HEK293 (cell line): ENCODE measurements around the gene MOSPD3.
"Not testable (repeated sequence)": the region's sequence is repeated elsewhere in the genome, so short reads cannot be mapped to it uniquely, and the experiment has no call there.

ENCODE experiments used
- CTCF ChIP-seq: fragments of 450-650 bp; formaldehyde crosslinking; IDR thresholded peaks from 2 replicates; pipeline ENCODE4 v1.5.1; 2016; ENCODE audit warnings: missing biosample characterization, missing genetic modification characterization
- ZBTB49 ChIP-seq: fragments of 450-650 bp; formaldehyde crosslinking; IDR thresholded peaks from 2 replicates; pipeline ENCODE4 v1.5.1; 2016; ENCODE audit warnings: missing biosample characterization, missing genetic modification characterization, low read depth
- ZNF394 ChIP-seq: fragments of 450-650 bp; formaldehyde crosslinking; IDR thresholded peaks from 2 replicates; pipeline ENCODE4 v1.5.1; 2016; ENCODE audit warnings: missing biosample characterization, missing genetic modification characterization, mild to moderate bottlenecking, moderate library complexity, borderline replicate concordance
- ZSCAN16 ChIP-seq: fragments of 450-650 bp; formaldehyde crosslinking; IDR thresholded peaks from 2 replicates; pipeline ENCODE4 v1.5.1; 2016; ENCODE audit warnings: missing biosample characterization, missing genetic modification characterization

DNA sequence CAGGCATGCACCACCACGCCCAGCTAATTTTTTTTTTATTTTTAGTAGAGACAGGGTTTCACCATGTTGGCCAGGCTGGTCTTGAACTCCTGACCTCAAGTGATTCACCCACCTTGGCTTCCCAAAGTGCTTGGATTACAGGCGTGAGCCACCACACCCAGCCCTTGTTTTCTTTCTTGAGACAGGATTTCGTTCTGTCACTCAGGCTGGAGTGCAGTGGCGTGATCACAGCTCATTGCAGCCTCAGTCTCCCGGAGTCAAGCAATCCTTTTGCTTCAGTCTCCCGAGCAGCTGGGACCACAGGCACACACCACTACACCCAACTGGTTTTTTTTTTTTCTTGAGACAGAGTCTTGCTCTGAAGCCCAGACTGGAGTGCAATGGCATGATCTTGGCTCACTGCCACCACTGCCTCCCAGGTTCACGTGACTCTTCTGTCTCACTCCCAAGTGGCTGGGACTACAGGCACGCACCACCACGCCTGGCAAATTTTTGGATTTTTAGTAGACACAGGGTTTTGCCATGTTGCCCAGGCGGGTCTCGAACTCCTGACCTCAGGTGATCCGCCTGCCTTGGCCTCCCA, 49.9 kb downstream of the MOSPD3 start:
- TF ChIP-seq CTCF, ZNF394, ZBTB49, ZSCAN16 (tag by site-specific recombination): not testable (repeated sequence)
